GM19043 (cell line): ENCODE measurements around the gene MYDGF.

Source experiments
- ATAC-seq: cut with Tn5 transposase; IDR thresholded peaks from one replicate; pipeline ENCODE4 v1.9.1; 2021; ENCODE audit warnings: low read depth; ENCODE audit not compliant: unreplicated experiment

MYDGF gene

DNA sequence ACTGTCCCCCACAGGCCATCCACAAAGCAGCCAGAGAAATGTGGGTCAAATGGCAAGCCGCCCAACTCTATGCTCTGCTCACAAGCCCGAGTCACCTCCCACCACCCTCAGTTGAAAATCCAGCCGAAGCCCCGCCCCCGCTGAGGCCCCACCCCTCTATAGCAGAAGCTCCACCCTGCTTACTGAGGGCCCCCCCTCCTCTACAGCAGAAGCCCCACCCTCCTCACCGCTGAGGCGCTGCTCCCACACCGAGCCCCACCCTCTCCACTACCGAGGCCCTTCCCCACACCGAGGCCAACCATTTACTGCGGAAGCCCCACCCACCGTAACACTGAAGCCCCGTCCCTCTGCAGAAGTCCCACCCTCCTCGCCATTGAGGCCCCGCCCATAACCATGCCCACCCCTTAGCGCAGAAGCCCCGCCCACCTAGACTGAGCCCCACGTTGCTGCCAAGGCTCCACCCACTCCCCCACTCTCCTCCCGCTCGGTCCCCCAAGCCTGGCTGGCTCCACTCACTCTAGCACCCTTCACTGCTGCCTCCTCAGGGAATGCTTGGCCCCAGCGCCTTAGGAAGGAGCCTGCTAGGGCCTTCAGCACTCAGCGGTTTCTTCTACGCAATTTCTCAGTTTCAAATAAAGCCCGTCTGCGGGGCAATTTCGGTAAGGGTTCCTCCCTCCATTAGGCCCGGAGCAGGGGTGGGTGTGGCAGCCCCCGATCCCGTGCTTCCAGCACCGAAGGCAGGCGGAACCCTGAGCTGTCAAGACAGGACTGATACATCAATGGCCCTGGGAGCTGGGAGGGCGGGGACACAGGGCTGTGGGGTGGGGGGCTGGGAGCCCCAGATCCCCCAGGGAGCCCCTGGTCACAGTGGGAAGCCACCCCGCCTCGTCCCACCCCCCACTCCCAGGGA, 9.0 kb upstream of the MYDGF start:
- no peak for ATAC-seq

- no peak for ATAC-seq
Observed at GRCh38 chr19:4676955-4677731, 7.0 kb upstream of the MYDGF start.

DNA sequence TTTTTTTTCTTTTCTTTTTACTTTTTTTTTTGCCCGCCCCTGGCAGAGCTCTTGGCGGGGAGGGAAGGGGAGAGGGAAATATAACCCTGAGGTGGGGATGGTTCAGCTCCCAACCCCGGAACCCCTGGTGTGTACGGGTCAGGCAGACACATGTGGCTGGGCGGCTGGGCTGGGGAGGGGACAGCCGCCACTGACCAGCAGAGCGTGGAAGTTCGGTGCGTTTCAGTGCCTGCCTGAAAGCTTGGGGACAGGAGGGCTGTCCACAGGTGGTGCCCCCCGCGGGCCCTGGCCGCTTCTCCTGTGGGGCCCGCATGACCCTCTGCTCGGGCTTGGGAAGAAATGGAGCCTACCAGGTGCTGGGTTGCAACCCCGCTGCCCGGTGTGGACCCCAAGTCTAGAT, 5.2 kb upstream of the MYDGF start:
- no peak for ATAC-seq

DNA sequence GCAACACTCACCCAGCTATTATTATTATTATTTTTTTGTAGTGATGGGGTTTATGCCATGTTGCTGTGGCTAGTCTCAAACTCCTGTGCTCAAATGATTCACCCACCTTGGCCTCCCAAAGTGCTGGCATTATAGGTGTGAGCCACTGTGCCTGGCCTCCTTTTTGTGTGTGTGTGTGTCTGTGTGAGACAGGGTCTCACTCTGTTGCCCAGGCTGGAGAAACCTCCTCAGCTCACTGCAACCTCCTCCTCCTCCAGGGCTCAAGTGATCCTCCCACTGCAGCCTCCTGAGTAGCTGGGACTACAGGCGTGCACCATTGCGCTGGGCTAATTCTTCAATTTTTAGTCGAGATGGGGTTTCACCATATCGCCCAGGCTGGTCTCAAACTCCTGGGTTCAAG, 3.6 kb upstream of the MYDGF start:
- no peak for ATAC-seq

DNA sequence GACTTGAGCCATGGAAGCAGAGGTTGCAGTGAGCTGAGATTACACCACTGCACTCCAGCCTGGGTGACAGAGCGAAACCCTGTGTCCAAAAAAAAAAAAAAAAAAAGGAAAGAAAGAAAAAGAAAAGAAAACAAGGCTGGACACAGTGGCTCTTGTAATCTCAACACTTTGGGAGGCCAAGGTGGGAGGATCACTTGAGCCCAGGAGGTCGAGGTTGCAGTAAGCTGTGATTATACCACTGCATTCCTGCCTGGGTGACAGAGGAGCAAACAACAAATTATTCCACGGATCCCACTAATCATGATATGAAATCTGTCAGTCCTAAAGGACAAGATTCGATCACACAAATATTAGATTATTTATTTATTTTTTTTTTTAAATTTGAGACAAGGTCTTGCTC, 3.1 kb upstream of the MYDGF start:
- ATAC-seq: no peak

GRCh38 chr19:4671185-4671851, 1.2 kb upstream of the MYDGF start:
- ATAC-seq: no peak

DNA sequence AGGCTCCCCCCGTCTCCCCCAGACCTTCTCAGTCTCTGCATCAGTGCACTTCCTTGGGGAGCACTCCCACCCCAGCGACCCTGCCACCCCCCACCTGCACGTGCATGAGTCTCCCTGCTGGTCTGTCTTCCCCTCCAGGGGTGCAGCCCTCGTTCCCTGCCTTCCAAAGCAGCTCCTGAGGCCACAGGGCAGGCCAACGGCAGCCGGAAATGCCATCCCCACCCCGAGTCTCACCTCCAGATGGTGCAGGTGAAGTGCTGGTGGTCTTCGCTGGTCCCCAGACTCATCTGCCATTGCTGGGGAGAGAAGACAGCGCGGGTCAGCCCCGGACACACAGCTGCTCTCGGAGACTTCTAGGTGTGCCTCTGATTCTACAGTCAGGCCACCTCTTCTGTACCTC, 5.5 kb downstream of the MYDGF start:
- ATAC-seq: no peak

DNA sequence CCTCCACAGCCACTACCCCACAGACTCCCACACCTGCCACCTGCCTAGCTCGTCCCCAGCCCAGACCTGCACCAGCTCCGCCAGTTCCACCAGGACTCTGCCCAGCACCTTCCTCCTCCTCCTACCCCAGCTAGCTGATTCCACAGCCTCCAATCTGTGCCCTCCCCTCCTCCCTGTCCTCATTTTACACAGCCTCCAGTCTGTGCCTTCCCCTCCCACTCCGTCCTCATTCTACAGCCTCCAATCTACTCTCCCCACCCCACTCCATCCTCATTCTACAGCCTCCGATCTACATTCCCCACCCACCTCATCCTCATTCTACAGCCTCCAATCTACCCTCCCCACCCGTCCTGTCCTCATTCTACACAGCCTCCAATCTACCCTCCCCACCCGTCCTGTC, 7.3 kb downstream of the MYDGF start:
- ATAC-seq: no peak

GRCh38 chr19:4662020-4662695, 8.0 kb downstream of the MYDGF start:
- no peak for ATAC-seq

DNA sequence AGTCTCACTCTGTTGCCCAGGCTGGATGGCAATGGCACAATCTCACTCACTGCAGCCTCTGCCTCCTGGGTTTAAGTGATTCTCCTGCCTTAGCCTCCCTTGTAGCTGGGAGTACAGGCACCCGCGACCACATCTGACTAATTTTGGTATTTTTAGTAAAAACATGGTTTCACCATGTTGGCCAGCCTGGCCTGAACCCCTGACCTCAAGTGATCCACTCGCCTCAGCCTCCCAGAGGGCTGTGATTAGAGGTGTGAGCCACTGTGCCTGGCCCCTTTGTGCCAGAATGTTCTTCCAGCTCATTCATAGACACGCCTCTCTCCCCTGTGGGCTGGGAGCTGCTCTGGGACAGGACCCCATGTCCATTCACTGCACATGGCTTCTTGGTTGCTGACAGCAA, 9.1 kb downstream of the MYDGF start:
- ATAC-seq: no peak

- ATAC-seq: no peak
Observed at GRCh38 chr19:4660181-4660791, 9.9 kb downstream of the MYDGF start.

DNA sequence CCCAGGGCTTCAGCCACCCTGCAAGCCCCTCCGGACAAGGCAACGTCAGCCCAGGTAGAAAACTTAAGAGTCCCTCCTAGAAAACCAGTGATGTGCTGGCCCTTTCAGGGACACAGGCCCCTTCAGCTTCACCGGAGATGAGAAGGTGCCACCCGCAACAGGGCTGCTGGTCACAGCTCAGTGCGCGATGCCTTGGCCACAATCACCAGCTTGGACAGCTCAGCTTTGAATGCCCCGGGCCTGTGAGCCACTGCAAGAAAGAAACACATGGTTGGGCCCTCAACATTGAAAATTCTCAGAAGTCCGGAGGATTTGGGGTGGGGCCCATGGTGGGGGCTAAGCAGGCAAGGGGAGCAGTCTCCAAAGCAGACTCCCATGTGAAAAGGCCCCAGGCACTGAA, 12.3 kb downstream of the MYDGF start:
- no peak for ATAC-seq

DNA sequence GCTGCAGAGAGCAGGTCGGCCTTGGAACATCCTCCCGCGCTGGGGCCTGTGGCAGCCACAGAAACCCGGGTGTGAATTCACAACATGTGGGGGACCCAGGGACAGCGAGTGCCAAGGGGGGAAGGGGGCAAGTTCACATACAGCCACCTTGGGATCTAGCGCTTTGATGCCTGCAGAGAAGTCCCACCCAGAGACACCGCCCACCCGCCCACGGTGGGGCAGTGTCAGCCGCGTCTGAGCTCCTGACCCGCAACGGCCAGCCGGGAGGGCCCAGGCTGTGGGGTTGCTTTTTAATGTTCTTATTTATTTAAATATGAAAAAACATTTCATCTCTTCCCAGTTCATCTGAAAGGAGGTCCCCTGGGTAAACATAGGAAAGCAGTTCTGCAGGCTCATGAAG, 12.9 kb downstream of the MYDGF start:
- ATAC-seq: no peak

- ATAC-seq: no peak
Observed at GRCh38 chr19:4656102-4656501, 14.0 kb downstream of the MYDGF start.

DNA sequence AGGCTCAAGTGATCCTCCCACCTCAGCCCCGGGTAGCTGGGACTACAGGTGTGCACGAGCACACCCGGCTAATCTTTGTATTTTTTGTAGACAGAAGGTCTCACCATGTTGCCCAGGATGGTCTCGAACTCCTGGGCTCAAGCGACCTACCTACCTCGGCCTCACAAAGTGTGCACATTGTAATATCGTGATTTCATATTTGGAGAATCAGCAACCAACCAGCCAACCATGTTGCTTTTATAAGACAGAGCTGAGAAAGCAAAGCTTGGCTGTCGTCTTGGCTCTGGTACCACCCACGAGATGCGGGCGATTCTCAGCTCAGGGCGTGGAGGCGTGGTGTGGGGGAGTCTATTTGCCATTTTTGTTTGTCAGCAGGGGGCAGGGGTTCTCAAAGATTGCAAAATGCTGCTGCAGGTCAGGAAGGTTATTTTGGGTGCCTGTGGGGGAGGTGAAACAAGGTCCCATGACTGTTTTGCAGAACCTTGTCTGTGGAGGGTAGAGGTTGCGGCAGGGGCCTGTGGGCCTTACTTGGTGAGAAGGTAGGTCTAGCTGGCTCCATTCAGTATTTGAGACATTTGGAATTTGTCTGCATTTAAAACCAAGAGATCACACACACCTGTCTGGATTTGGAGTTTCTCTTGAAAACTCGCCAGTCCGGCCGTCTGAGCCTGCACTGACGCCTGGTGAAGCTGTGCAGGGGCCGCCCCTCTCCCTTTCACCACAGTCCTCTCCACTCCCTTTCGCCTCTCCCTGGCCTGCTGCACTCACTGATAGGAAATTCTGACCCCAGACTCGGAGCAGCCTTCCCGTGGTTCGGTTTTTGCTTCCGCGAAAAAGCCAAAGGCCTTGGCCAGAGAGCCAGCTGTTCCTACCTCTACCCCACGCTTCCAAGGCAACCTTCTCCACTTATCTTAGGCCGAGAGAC, 15.4 kb downstream of the MYDGF start:
- ATAC-seq: no peak

DNA sequence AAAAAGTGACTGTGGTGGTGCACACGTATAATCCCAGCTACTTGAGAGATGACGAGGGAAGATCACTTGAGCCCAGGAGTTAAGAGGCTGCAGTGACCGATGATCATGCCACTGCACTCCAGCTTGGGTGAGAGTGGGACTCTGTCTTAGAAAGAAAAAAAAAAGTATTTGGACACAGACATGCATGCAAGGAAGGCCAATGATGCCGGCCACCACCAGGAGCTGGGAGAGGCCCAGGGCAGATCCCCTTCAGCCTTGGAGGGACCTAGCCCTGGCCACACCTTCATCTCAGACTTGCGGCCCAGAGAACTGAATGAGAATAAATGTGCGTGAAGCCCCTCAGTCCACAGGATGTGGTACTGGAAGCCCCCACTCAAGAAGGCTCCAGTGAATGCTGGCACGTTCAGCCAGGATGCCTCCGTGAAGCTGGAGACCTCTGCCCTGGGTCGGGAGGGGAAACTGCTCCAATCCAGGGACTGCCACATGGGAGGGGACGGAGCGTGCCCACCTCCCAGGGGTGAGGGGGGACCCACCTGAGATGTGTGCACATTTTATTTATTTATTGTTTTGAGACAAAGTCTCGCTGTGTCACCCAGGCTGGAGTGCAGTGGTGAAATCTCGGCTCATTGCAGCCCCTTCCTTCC, 16.2 kb downstream of the MYDGF start:
- no peak for ATAC-seq

DNA sequence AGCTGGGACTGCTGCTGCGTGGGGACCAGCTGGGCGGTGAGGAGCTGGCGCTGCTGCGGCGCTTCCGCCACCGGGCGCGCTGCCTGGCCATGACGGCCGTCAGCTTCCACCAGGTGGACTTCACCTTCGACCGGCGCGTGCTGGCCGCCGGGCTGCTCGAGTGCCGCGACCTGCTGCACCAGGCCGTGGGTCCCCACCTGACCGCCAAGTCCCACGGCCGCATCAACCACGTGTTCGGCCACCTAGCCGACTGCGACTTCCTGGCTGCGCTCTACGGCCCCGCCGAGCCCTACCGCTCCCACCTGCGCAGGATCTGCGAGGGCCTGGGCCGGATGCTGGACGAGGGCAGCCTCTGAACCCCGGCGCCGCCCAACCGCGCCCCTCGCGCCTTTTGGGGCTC, 18.1 kb downstream of the MYDGF start:
- no peak for ATAC-seq

- no peak for ATAC-seq
Observed at GRCh38 chr19:4650159-4650558, 20.0 kb downstream of the MYDGF start.
